ENCODE data around the gene ZNF880. TPM values are rescaled to one million over a fixed set of nuclear protein-coding genes. Genes with fewer than 3 reads are reported as not detected.

The ZNF880 gene
- 10 to 100 TPM; 28.1 TPM for total RNA-seq

DNA sequence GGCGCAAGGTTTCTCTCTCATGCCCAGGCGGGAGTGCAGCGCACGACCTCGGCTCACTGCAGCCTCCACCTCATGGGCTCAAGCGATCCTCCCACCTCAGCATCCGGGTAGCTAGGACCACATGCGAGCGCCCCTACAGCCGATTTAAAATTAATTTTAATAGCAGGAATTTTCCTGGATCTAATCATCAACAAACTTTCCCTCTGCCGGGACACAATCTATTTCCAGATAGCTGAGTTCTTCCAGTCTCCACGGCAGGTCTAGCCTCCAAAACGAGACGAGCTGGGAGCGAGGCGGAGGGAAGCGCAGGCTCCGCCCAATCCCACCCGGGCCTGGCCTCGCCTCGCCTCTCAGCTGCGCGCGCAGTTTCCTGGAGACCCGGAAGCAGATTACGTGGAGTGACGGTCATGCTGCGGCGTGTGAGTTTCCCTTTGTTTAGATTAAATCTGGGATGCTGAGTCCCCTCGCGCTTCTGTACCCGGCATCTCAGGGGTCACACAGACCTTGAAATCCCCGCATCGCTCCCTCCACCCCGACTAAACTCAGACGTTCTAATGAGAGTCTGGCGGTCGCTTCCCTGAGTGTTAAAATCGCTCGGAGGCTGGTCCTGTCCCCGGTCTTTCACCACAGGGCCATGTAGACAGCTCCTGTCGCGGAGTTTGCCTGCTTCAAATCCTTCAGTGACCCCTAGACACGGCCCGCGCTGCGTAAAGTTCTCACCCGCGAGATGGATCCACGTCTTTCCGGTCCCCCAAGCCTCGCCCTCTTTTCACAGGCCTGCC lies at the start of gene ZNF880:
TSS of gene ZNF880 (plus strand) at position 365 of the 782 bp plus-strand sequence. CDS start at position 408, 43 bp downstream.
- H3K27me3 ChIP-seq (replicated peaks; ENCODE audit: insufficient read depth), result no peaks in the 10 kb centered on the region
- TF ChIP-seq POLR2AphosphoS5 (IDR thresholded peaks at IDR 0.05) (peak; percentile 95), POLR2A (IDR thresholded peaks at IDR 0.05) (no peak)
- TF ChIP-seq, protein P1, sequence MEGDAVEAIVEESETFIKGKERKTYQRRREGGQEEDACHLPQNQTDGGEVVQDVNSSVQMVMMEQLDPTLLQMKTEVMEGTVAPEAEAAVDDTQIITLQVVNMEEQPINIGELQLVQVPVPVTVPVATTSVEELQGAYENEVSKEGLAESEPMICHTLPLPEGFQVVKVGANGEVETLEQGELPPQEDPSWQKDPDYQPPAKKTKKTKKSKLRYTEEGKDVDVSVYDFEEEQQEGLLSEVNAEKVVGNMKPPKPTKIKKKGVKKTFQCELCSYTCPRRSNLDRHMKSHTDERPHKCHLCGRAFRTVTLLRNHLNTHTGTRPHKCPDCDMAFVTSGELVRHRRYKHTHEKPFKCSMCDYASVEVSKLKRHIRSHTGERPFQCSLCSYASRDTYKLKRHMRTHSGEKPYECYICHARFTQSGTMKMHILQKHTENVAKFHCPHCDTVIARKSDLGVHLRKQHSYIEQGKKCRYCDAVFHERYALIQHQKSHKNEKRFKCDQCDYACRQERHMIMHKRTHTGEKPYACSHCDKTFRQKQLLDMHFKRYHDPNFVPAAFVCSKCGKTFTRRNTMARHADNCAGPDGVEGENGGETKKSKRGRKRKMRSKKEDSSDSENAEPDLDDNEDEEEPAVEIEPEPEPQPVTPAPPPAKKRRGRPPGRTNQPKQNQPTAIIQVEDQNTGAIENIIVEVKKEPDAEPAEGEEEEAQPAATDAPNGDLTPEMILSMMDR (IDR thresholded peaks at IDR 0.05), result no peak
- H3K36me3 ChIP-seq, result peaks cover 5 to 6% of the 10 kb centered on the region in 2 donors
- intact Hi-C loops (cut with DNase I), result no loop called here
- peak; percentile 92 for DNase-seq (ENCODE audit: low spot score)
- peak within 1 kb of the TSS; percentile 55 to 77 for H3K4me3 ChIP-seq
- peaks cover 6% of the 10 kb centered on the region for H3K9me3 ChIP-seq
- under 1% methylated on average over 52 of the region's 52 CpGs for WGBS
- H3K4me1 ChIP-seq (replicated peaks), result no peaks in the 10 kb centered on the region
- H3K27ac ChIP-seq, result peak within 1 kb of the TSS; percentile 83 to 94

- intact Hi-C loops (cut with DNase I), result no loop called here
- 94% methylated on average over 6 of the region's 6 CpGs for WGBS
Observed at GRCh38 chr19:52322429-52322828, 47.3 kb upstream of the ZNF880 start.

DNA sequence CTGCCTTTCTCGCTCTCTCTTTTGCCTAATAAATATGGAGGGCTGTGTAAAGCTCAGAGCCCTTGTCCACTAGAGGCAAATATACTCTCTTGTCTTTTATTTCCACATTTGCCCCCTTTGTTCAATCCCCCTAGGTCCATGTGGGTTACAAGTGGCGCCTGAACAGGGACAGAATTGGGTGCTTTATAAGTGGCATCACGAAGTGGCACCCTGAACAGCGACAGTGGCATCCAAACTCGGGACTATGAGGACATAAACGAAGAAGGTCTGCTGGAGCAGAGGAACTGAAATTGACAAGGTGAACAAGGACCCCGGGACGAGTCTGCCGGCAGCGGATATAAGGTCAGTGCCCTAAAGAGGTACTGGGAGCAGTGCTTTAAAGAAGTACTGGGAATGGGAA lies 38.0 kb upstream of the ZNF880 start:
- peaks cover 9% of the 10 kb centered on the region for H3K9me3 ChIP-seq
- no peak overlapping the region for H3K4me3 ChIP-seq
- no peaks in the 10 kb centered on the region for H3K36me3 ChIP-seq
- no peak for TF ChIP-seq POLR2A (IDR thresholded peaks at IDR 0.05)
- TF ChIP-seq, protein P1 (IDR thresholded peaks at IDR 0.05), result no peak
- no peak for TF ChIP-seq POLR2AphosphoS5 (IDR thresholded peaks at IDR 0.05)
- intact Hi-C loops (cut with DNase I), result no loop called here
- no peak for DNase-seq (ENCODE audit: low spot score)
- no peaks in the 10 kb centered on the region for H3K4me1 ChIP-seq (replicated peaks)
- WGBS, result 91% methylated on average over 10 of the region's 10 CpGs
- H3K27ac ChIP-seq, result no peak overlapping the region
- no peaks in the 10 kb centered on the region for H3K27me3 ChIP-seq (replicated peaks; ENCODE audit: insufficient read depth)

More at GRCh38 chr19:52322429-52322828, 47.3 kb upstream of the ZNF880 start:
- Histone ChIP-seq H3K27me3 (replicated peaks; ENCODE audit: insufficient read depth) (no peaks in the 10 kb centered on the region), H3K4me3 (no peak overlapping the region), H3K4me1 (replicated peaks) (no peaks in the 10 kb centered on the region), H3K9me3 (peaks cover 5% of the 10 kb centered on the region), H3K36me3 (peaks cover 8 to 22% of the 10 kb centered on the region in 2 donors), H3K27ac (no peak overlapping the region)
- DNase-seq (ENCODE audit: low spot score), result no peak
- TF ChIP-seq POLR2A (IDR thresholded peaks at IDR 0.05) (no peak), POLR2AphosphoS5 (IDR thresholded peaks at IDR 0.05) (no peak)
- TF ChIP-seq, protein P1 (IDR thresholded peaks at IDR 0.05), result no peak

DNA sequence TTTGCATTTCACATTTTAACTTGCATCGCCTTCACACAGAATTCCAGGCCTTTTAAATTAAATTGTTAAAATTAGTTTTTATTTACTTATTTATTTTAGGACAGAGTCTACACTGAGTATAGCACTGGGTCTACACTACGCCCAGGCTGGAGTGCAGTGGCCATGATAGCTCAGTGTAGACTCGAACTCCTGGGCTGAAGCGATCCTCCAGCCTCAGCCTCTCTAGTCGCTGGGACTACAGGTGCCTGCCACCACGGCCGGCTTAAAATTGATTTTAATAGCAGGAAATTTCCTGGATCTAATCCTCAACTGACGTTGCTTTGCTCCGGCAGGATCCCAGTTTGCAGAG lies 34.0 kb upstream of the ZNF880 start:
- WGBS, result 46% methylated on average over 9 of the region's 9 CpGs
- TF ChIP-seq POLR2AphosphoS5 (IDR thresholded peaks at IDR 0.05) (no peak), POLR2A (IDR thresholded peaks at IDR 0.05) (no peak)
- TF ChIP-seq, protein P1 (IDR thresholded peaks at IDR 0.05), result no peak

More for the DNA sequence above, 34.0 kb upstream of the ZNF880 start:
- intact Hi-C loops (cut with DNase I), result loop anchor here (5.0 kb wide), 1 partner anchor 38 kb away; the partner anchor contains the start of gene ZNF480
- Histone ChIP-seq H3K4me1 (replicated peaks) (no peaks in the 10 kb centered on the region), H3K27me3 (replicated peaks; ENCODE audit: insufficient read depth) (no peaks in the 10 kb centered on the region), H3K4me3 (peak overlapping the region; percentile 57 to 79), H3K36me3 (no peaks in the 10 kb centered on the region), H3K27ac (peak overlapping the region; percentile 56 to 80), H3K9me3 (peaks cover 9% of the 10 kb centered on the region)
- no peak for DNase-seq (ENCODE audit: low spot score)
